Activated T-cell treated with anti-CD3 and anti-CD28 coated beads, Interleukin-2, amount 50 U/mL, for 48 hours (primary cell): ENCODE data around the gene DCAF5.
"Not testable (repeated sequence)": the region's sequence is repeated elsewhere in the genome, so short reads cannot be mapped to it uniquely, and the experiment has no call there.

Experiments
- DNase-seq, 2 experiments: peaks; one replicate each; pipeline ENCODE4 v3.0.0-alpha.2; 2020

DCAF5 gene

DNA sequence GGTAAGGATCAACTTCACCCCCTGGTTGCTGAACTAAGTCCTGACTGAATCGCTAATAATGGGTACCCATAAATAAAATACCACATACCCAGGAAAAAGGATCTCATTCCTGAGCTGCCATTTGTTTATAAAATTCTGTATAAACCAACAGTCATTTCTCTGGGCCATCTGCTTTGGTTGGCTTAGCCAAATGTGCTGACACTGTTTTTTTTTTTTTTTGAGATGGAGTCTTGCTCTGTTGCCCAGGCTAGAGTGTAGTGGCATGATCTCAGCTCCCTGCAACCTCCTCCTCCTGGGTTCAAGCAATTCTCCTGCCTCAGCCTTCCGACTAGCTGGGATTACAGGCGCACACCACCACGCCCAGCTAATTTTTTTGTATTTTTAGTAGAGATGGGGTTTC lies 87.0 kb downstream of the DCAF5 start:
- not testable (repeated sequence) for DNase-seq

DNA sequence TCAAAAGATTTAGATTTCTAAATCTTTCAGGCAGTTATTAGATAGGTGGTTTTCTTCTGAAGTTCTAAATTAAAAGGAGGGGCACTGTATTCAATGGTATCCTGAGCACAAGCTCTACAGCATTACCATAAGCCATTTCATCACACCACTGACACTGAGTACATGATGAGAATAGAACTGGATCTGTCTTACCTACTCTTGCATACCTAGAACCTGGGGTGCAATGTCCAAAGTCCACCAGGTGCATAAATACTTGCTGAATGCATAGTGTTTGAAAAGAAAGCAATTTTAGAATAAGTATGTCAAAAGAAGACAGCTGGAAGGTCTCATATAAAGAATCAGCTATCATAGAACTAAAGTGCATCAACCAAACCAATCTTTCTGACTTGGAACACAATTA lies 88.3 kb downstream of the DCAF5 start:
- no peak for DNase-seq

GRCh38 chr14:69059658-69060623 lies 93.0 kb downstream of the DCAF5 start:
- no peak for DNase-seq

GRCh38 chr14:69055999-69056788 lies 96.7 kb downstream of the DCAF5 start:
- no peak for DNase-seq

DNA sequence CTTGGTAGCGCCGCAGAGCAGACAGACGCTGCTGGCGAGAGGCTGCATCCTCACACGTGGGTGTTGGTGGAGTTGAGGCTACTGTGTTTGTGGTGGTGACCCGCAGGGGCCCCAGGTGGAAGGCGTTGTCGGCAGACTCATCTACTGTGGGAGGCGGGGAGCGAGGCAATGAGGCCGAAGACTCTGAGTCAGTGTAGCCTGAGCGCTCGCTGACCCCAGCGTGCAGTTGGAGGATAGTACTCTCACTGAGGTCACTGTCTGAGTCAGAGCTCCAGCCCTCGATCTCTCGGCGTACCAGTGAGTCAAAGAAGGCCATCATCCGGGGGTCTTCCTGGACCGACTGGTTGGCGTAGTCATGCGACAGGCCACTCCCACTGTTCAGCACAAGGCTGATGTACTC lies 97.8 kb downstream of the DCAF5 start:
- no peak for DNase-seq

DNA sequence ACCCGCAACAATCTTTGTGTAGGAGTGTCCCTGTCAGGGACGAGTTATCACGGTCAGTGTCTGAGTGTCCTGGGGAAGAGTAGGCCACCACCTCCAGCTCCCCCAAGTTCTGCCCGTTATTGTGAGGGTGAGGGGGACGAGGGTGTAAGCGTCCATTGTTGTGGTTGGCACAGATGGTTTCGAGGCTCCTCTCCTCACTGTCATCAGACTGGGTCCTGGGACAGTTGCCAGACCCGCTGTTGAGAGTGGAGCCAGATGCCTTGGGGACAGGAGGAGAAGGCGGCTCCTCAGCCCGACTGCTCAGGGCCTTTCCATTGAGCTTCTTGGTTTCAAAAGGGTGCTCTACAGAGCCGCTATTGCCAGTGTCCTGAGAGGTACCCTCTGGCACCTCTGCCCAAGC lies 98.9 kb downstream of the DCAF5 start:
- no peak for DNase-seq

GRCh38 chr14:69052181-69052601 lies 100.7 kb downstream of the DCAF5 start:
- no peak for DNase-seq

DNA sequence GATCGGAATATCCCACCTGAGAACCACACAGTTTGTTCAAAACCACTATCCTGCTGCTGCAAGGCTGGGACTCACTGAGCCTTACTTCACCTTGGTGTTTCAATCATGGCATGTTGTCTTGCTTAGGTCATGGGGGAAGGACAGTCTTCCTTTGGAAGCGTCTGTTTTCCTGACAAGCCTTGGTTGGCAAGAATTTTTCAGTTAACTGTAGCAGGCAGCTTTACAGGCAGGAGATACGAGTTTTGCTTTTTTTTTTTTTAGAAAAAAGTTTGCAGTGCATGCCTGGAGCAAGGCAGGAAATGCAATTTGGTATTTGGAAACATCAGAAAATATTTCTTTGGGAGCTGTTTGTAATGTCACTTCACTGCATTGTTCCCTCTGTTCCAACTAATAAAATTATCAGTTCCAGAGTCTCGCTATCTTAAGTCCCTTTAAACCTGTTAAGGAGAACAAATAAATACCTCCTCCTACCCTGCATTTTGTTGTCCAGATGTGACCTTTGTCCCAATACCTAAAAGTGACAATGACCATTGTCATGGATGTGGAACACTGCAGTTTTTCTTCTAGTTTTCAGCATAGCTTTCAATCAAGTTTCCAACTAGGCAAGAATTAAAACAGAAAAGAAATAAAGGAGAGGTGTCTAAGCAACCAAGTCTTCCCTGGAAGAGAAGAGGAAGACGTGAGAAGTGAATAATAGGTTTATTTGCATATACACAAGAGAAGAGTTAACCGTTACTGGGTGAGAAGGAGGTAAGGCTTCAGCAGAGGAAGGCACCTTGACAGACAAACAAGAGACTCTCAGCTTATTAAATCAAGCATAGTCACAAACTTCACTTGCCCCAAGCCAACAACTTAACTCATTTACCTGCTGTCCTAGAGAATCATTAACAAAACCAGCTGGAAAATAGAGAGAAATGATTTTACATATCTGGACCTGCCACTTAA lies 102.4 kb downstream of the DCAF5 start:
- DNase-seq = no peak

GRCh38 chr14:69049675-69050074 lies 103.2 kb downstream of the DCAF5 start:
- no peak for DNase-seq

- no peak for DNase-seq
Measured at GRCh38 chr14:69048456-69048855, 104.5 kb downstream of the DCAF5 start.

GRCh38 chr14:69047255-69047654 lies 105.7 kb downstream of the DCAF5 start:
- DNase-seq = no peak

DNA sequence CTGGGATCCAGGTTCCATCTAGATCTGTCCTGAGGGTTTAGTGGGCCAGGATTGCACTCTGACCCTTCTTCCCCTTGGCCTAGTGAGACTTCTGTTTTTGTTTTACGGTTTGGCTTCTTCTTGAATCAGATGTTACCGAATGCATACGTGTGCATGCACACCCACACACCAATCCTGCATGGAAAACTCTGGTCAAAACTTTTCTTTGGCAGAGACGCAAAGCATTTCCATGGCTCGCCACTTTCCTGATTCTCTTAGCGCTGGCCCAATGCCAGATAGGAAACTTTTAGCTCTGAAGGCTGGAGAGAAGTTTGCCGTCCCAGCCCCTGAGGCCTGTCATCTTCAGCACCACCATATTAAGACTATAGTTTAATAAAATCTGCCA lies 106.5 kb downstream of the DCAF5 start:
- no peak for DNase-seq

- DNase-seq = no peak
Measured at GRCh38 chr14:69045857-69046475, 107.0 kb downstream of the DCAF5 start.

DNA sequence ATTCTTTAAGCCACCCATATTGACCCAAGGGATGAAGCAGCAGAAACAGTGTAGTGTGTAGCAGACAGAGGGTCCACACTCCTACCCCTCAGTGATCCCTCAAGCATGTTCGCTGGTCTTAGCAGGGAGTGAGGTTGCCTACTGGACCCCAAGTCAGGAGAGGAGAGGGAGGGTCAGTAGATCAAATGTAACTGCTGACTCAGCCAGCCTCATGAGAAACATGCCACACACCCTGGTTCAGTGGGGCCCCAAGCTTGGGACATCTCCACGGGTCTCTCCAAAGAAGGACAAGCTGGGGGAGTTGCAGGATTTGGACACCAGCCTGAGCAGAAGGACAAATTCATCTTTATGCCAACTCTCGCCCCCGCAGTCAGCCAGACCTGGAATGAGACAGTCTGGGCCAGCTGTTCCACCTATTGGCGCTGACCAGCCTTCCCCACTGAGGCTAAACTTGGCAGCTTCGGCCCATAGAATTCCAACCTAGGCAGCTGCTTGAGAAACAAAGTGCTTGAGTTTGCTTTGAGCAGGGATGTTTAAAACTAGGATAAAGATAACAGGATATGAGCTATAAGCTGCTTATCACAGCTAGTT lies 107.9 kb downstream of the DCAF5 start:
- DNase-seq = no peak

- DNase-seq = no peak
Measured at GRCh38 chr14:69044296-69044695, 108.6 kb downstream of the DCAF5 start.

DNA sequence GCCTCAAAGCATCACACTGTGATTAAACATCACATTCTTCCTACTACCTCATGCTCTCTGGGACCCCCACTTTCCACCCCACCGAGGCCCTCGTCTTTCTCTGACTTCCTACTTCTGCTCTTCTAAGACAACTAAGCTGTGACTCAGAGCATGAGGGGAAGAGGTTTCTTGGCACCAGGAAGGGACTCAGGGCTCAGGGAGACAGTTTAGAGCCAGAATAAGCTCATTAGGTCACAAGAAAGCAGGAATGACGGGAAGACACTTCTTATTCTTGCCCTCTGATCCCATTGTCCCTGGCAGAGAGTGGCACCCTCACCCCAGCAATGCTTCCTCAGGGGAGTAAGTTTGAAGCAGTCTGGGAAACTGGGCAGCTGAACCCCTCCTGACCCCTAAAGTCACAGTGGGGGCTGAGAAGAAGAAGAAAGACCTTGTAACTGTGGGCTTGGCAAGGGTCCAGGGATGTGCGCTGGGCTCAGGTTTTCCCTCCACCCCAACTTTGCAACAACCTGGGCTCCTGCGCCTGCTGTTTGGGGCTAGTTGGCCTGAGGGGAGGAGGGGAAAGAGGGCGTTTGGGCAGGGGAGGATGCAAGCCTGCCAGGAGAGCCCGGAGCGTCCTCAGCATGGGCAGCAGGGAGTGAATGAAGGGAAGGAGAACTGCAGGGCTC lies 109.2 kb downstream of the DCAF5 start:
- DNase-seq = no peak

- no peak for DNase-seq
Measured at GRCh38 chr14:69042787-69043444, 110.0 kb downstream of the DCAF5 start.

DNA sequence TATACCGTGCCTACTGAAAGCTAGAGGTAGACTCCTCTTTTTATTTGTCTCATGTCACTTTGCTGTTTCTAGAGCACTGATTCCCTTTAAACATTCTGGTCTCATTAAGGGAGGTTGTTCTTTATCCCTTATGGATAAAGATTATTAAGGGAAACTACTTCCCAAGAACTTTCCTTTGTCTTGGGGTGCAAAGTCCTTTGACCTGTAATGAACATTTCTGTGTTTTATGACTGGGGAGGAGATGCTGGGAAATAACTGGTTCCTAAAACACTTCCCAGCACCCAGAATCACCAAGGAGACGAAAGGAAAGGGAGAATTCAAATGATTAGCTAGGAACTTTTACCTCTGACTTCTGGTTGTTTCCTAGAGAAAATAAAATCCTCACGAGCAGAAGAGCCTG lies 110.6 kb downstream of the DCAF5 start:
- no peak for DNase-seq

GRCh38 chr14:69041783-69042182 lies 111.1 kb downstream of the DCAF5 start:
- DNase-seq = no peak

- no peak for DNase-seq
Measured at GRCh38 chr14:69040353-69040752, 112.6 kb downstream of the DCAF5 start.

- DNase-seq = no peak
Measured at GRCh38 chr14:69039288-69039628, 113.7 kb downstream of the DCAF5 start.
